ENCODE measurements around the gene MYLK. TPM values are rescaled to one million over a fixed set of nuclear protein-coding genes. Genes with fewer than 3 reads are reported as not detected.

MYLK gene
- total and polyA plus RNA-seq, 9 donors: 16.4 to 34.5 (median 27.0) TPM

DNA sequence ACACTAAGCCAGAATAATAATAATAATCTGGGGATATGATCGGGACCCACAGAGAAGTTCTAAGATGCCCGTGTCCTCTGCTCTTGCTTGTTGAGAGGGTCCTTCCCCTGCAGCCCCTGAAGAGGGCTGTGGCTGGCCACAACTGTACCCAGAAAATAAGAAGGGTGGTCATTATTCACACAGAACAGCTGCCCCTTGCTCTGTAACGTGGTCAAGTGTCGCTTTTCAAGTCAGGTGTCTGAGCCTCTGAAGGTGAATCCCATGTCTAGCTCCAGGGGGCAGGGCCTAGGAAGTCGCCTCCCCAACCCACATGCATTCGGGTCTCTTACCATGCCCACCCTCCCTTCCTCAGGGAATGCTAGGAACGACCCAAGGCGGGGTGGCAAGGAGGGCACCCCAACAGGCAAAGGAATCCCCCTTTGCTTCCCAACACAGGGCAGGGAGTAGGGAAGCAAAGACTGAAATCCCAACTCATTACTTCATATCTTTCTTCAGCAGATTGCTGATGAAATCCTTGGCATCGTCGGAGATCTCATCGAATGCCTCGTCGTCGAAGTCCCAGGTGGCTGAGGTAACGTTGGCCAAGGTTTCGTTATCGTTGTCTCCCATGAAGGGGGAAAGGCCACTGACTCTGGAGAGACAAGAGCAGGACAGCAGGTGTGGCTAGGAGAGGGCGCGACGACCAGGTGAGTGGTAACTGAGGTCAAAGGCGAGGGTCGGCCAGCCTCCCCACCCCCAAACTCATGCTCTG lies 255.0 kb downstream of the MYLK start:
- no peak for DNase-seq
- Histone ChIP-seq H3K9me3 (replicated peaks; ENCODE audit: control insufficient read depth, low read depth, low read length) (no peaks in the 10 kb centered on the region), H3K4me3 (ENCODE audit: low read length) (no peak overlapping the region), H3K4me1 (ENCODE audit: control insufficient read depth, insufficient read depth, low read length) (peaks cover 20% of the 10 kb centered on the region), H3K27ac (ENCODE audit: low read length) (no peak overlapping the region), H3K27me3 (ENCODE audit: control insufficient read depth, insufficient read depth, low read length) (no peaks in the 10 kb centered on the region), H3K36me3 (ENCODE audit: control insufficient read depth, insufficient read depth, low read length) (peaks cover 9% of the 10 kb centered on the region)
- 94% methylated on average over 11 of the region's 22 CpGs for WGBS (ENCODE audit: insufficient coverage)

DNA sequence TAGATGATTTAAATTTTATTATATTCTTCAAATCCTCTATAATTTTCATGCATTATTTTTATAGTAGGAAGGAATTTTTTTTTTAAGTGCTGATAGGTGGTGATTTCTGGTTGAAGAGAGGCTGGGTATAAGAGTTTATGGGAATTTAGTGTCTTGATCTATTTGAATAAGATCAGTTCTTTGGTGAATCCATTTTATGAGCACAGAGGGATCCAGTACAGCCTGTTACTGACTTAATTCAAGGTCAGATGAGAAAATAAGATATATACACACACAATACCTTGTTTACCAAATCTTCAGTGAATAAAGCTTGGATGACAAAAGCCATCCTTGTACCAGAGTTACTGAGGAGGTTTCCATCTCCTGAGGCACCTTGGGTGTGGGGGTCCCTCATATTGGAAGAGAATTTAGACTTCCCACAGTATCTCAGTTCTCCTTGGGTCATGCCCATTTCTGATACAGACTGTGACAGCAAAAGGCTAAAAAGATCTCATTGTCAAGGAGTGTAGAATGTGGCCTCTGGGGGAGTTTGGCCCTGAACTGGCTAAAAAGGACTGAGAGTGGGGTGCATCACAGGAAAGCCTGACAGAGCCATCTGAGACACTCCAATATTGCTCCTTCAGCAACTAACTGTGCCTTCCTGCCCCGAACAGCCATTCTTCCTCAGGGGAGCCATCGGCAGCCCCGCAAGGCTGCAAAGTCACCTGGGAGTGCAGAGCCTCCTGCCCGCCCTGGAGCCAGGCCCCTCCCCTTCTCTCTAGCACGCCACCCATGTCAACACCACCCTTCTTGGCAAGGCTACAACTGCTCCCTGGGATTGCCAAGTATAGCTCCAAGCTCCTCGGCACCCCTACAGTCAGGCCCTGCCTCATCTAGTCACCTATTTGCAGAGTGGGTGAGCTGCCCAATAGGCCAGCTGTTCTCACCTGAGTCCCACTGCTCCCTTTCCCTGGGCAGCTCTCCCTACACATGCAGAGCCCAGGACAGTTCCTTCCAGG lies 256.2 kb downstream of the MYLK start:
- Histone ChIP-seq H3K4me3 (ENCODE audit: low read length) (no peak overlapping the region), H3K27ac (ENCODE audit: low read length) (no peak overlapping the region), H3K36me3 (ENCODE audit: control insufficient read depth, insufficient read depth, low read length) (peaks cover 9% of the 10 kb centered on the region), H3K9me3 (replicated peaks; ENCODE audit: control insufficient read depth, low read depth, low read length) (no peaks in the 10 kb centered on the region), H3K27me3 (ENCODE audit: control insufficient read depth, insufficient read depth, low read length) (no peaks in the 10 kb centered on the region), H3K4me1 (ENCODE audit: control insufficient read depth, insufficient read depth, low read length) (peaks cover 10% of the 10 kb centered on the region)
- DNase-seq: no peak
- 76% methylated on average over 6 of the region's 6 CpGs for WGBS (ENCODE audit: insufficient coverage)

DNA sequence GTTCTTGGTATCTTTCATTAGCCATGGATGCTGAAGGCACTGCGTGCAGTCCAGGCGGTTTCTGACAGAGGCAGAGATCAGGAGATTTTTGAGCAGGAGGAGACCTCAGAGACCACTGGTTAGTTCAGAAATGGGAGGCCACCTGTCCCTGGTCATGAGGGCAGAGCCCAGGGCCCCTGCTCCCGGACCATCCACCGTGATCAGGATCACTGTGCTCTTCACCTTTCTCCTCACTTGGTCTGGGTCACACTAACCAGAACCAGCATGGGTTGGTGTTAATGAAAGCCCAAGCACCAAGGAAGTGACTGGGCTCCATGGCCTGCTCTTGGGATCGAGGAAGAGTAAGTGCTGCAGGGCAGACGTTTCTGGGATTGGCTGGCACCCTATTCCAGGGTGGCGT lies 257.3 kb downstream of the MYLK start:
- Histone ChIP-seq H3K4me3 (ENCODE audit: low read length) (no peak overlapping the region), H3K36me3 (ENCODE audit: control insufficient read depth, insufficient read depth, low read length) (peaks cover 9% of the 10 kb centered on the region), H3K27ac (ENCODE audit: low read length) (no peak overlapping the region), H3K27me3 (ENCODE audit: control insufficient read depth, insufficient read depth, low read length) (no peaks in the 10 kb centered on the region), H3K4me1 (ENCODE audit: control insufficient read depth, insufficient read depth, low read length) (no peaks in the 10 kb centered on the region), H3K9me3 (replicated peaks; ENCODE audit: control insufficient read depth, low read depth, low read length) (no peaks in the 10 kb centered on the region)
- no peak for DNase-seq
- 88% methylated on average over 3 of the region's 7 CpGs for WGBS (ENCODE audit: insufficient coverage)

DNA sequence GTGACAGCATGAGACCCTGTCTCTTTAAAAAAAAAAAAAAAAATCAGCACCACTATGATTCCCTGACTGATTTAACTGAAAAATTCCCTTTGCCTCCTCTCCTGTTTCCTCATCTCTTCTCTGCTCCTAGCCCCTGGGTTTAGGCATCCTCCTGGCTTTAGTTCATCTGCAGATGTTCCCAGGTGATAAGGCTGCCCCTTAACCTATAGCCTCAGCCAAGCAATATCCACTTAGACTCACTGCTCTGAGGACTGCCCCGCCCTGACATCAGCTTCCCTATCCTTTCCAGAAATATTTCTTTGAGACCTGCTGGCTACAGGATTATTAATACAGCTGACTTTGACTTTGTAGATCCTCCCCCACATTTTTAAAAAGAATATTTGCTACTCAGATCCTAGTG lies 259.8 kb downstream of the MYLK start:
- Histone ChIP-seq H3K9me3 (replicated peaks; ENCODE audit: control insufficient read depth, low read depth, low read length) (no peaks in the 10 kb centered on the region), H3K4me1 (ENCODE audit: control insufficient read depth, insufficient read depth, low read length) (peaks cover 8% of the 10 kb centered on the region), H3K4me3 (ENCODE audit: low read length) (no peak overlapping the region), H3K27ac (ENCODE audit: low read length) (no peak overlapping the region), H3K27me3 (ENCODE audit: control insufficient read depth, insufficient read depth, low read length) (no peaks in the 10 kb centered on the region), H3K36me3 (ENCODE audit: control insufficient read depth, insufficient read depth, low read length) (peaks cover under 1% of the 10 kb centered on the region)
- no peak for DNase-seq
- WGBS (ENCODE audit: insufficient coverage): 89% methylated on average over 1 of the region's 1 CpG

DNA sequence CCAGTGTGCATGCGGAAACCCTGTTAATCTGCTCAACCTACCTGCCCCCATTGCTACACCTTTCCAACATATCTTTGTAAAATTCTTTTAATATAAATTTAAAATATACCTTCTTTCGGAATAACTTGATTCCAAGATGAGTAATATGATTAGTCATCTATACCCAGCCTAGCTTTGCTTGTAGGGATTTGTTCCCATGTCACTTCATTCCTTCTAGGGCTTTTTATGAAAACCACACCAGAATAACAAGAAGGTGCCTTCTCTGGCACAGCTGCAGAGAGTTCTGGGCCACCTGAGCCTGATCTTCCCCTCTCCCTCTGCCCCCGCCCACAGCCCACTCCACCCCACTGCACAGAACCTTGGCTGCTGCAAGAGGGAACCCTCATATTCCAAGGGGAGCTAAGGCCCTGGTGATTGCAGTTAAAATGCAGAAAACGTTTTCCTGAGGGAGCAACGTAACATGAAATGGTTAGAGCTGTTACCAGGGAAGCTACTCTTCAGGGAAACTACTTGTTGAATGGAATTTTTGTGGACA lies 260.7 kb downstream of the MYLK start:
- Histone ChIP-seq H3K9me3 (replicated peaks; ENCODE audit: control insufficient read depth, low read depth, low read length) (no peaks in the 10 kb centered on the region), H3K4me1 (ENCODE audit: control insufficient read depth, insufficient read depth, low read length) (peaks cover 17% of the 10 kb centered on the region), H3K36me3 (ENCODE audit: control insufficient read depth, insufficient read depth, low read length) (no peaks in the 10 kb centered on the region), H3K27ac (ENCODE audit: low read length) (no peak overlapping the region), H3K4me3 (ENCODE audit: low read length) (no peak overlapping the region), H3K27me3 (ENCODE audit: control insufficient read depth, insufficient read depth, low read length) (no peaks in the 10 kb centered on the region)
- WGBS (ENCODE audit: insufficient coverage): no CpG with 5 or more reads among the region's 5 CpGs
- DNase-seq: no peak

DNA sequence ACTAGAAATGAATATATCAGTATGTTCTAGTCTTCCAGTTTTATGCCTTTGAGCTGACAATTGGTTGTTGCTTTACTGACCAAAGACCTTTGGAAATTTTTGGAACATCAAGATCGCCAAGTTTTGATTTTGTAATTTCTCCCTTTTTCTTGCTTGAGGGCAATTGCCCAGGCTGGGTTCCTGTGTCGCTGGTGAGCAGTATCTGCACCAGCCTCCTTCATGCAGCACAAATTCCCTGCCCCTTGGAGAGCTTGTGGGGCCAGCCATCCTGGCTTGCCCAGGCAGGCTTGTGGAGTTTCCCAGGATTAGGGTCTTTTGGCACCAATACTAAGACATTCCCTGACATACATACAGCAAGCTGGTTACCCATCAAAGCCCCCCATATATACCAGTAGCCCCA lies 261.4 kb downstream of the MYLK start:
- peaks cover 20% of the 10 kb centered on the region for H3K4me1 ChIP-seq (ENCODE audit: control insufficient read depth, insufficient read depth, low read length)
- H3K27me3 ChIP-seq (ENCODE audit: control insufficient read depth, insufficient read depth, low read length): no peaks in the 10 kb centered on the region
- DNase-seq: no peak
- H3K9me3 ChIP-seq (replicated peaks; ENCODE audit: control insufficient read depth, low read depth, low read length): no peaks in the 10 kb centered on the region
- H3K27ac ChIP-seq (ENCODE audit: low read length): no peak overlapping the region
- WGBS (ENCODE audit: insufficient coverage): 71% methylated on average over 1 of the region's 2 CpGs
- H3K4me3 ChIP-seq (ENCODE audit: low read length): no peak overlapping the region
- peaks cover 2% of the 10 kb centered on the region for H3K36me3 ChIP-seq (ENCODE audit: control insufficient read depth, insufficient read depth, low read length)

DNA sequence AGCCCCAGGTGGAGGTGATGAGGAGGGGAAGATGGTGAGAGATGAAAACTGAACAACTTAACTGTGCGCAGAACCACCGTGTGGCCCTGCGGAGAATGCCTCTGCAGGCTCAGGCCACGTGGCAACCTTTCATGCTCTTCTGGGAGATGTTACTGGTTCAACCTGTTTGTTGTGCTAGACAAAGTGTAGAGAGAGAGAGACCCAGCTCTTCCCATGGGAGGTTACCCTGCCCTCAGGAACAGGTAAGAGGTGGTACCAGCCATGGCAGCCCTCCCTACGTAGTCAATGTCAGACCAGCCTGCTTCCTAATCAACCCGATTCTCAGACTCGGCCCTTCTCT lies 262.3 kb downstream of the MYLK start:
- Histone ChIP-seq H3K27me3 (ENCODE audit: control insufficient read depth, insufficient read depth, low read length) (no peaks in the 10 kb centered on the region), H3K4me3 (ENCODE audit: low read length) (no peak overlapping the region), H3K4me1 (ENCODE audit: control insufficient read depth, insufficient read depth, low read length) (peaks cover 20% of the 10 kb centered on the region), H3K9me3 (replicated peaks; ENCODE audit: control insufficient read depth, low read depth, low read length) (no peaks in the 10 kb centered on the region), H3K27ac (ENCODE audit: low read length) (no peak overlapping the region), H3K36me3 (ENCODE audit: control insufficient read depth, insufficient read depth, low read length) (peaks cover 2% of the 10 kb centered on the region)
- DNase-seq: no peak
- 91% methylated on average over 6 of the region's 7 CpGs for WGBS (ENCODE audit: insufficient coverage)

DNA sequence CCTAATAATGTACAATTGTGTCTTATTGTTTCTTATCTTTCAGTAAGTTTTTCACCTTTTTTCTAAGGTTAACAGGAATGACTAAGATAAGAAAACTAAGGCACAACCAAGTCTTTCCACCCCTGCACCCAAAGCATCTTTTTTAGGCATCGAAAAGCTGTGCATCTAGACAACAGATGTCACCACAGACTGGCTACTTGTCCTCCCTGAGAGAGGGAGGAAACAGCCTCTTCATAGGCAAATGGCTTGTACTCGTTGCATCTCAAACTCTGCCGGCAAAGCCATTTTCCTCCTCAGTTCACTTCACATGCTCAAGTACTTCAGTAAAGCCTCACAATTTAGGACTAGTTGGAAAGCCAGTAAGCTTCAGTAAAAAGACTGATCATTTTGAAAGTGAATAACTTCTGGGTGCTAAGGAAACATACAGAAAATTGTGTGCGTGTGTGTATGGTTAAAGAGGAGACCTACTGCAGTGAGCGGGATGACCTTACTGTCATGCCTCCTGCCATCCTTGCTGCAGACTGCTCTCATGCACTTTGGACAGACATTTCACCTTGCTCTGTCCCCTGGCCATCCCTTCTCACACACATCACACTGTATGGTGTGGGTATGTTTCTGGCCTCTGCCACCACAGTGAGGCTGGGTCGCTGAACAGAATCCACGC lies 262.8 kb downstream of the MYLK start:
- Histone ChIP-seq H3K27me3 (ENCODE audit: control insufficient read depth, insufficient read depth, low read length) (no peaks in the 10 kb centered on the region), H3K9me3 (replicated peaks; ENCODE audit: control insufficient read depth, low read depth, low read length) (no peaks in the 10 kb centered on the region), H3K27ac (ENCODE audit: low read length) (no peak overlapping the region), H3K4me3 (ENCODE audit: low read length) (no peak overlapping the region), H3K36me3 (ENCODE audit: control insufficient read depth, insufficient read depth, low read length) (peaks cover 2% of the 10 kb centered on the region), H3K4me1 (ENCODE audit: control insufficient read depth, insufficient read depth, low read length) (peaks cover 20% of the 10 kb centered on the region)
- DNase-seq: no peak
- 90% methylated on average over 3 of the region's 7 CpGs for WGBS (ENCODE audit: insufficient coverage)

DNA sequence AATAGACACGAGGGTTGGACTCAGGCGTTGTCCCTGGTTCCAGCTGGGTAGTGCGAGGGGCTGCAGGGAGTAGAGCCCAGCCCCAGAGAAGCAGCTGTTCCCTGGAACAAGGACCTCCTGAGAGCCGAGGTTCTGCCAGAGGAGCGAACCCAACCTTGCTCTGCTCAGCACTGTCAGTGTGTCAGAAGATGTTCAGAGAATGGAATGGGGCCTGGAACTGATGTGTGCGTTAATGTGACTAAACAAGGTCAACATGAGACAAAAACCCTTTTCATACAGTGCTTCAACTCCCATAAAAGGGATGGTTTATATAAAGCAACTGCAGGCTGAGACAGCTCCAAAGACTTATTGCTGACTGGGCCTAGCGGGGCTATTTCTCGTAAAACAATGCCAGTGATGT lies 263.8 kb downstream of the MYLK start:
- WGBS (ENCODE audit: insufficient coverage): 64% methylated on average over 4 of the region's 8 CpGs
- Histone ChIP-seq H3K4me3 (ENCODE audit: low read length) (no peak overlapping the region), H3K27ac (ENCODE audit: low read length) (peak overlapping the region; percentile 44), H3K27me3 (ENCODE audit: control insufficient read depth, insufficient read depth, low read length) (no peaks in the 10 kb centered on the region), H3K36me3 (ENCODE audit: control insufficient read depth, insufficient read depth, low read length) (peaks cover 2% of the 10 kb centered on the region), H3K9me3 (replicated peaks; ENCODE audit: control insufficient read depth, low read depth, low read length) (no peaks in the 10 kb centered on the region), H3K4me1 (ENCODE audit: control insufficient read depth, insufficient read depth, low read length) (peaks cover 20% of the 10 kb centered on the region)
- peak; percentile 28 for DNase-seq

Measured in muscle of leg (tissue), 11 donors.